Thyroid gland (tissue), 4 donors: ENCODE data around the gene NPDC1. TPM values are rescaled to one million over a fixed set of nuclear protein-coding genes. Genes with fewer than 3 reads are reported as not detected.
A peak's percentile ranks its signal among the peaks of the same experiment; 100 is the strongest.
"Not testable (repeated sequence)": the region's sequence is repeated elsewhere in the genome, so short reads cannot be mapped to it uniquely, and the experiment has no call there.

Experiments used
- DNase-seq, 2 donors: peaks; one replicate each; pipeline ENCODE4 v3.0.0-alpha.2; 2019
- H3K27ac ChIP-seq, 3 donors: fragments of 200-600 bp; sonication (generic); 1 replicate in 2 of 3; 2 replicates in 1 of 3; pipeline ENCODE4 v1.5.1; 2016 to 2019; ENCODE audit warnings: mild to moderate bottlenecking in 1 of 3, moderate library complexity in 1 of 3
- H3K27me3 ChIP-seq: fragments of 200-600 bp; sonication (generic); one replicate; pipeline ENCODE4 v1.5.1; 2019
- H3K36me3 ChIP-seq, 2 donors: fragments of 200-600 bp; sonication (generic); one replicate each; pipeline ENCODE4 v1.5.1; 2016 to 2019
- H3K4me1 ChIP-seq, 2 donors: fragments of 200-600 bp; sonication (generic); one replicate each; pipeline ENCODE4 v1.5.1; 2017 to 2019
- H3K4me3 ChIP-seq, 3 donors: fragments of 200-600 bp; sonication (generic); replicated peaks in 1 of 3; 1 replicate in 2 of 3; 2 replicates in 1 of 3; pipeline ENCODE4 v1.5.1; 2016; ENCODE audit warnings: mild to moderate bottlenecking in 1 of 3
- H3K9me3 ChIP-seq: fragments of 200-600 bp; sonication (generic); one replicate; pipeline ENCODE4 v1.5.1; 2017
- POLR2A ChIP-seq, 2 donors: fragments of 450-650 bp; IDR thresholded peaks; one replicate each; pipeline ENCODE4 v1.6.1; 2017; ENCODE audit warnings: antibody characterized with exemption in 2 of 2, mild to moderate bottlenecking in 2 of 2, moderate library complexity in 1 of 2
- WGBS, 2 donors: methylation state at CpG; one replicate each; pipeline ENCODE4 v1.1.5; 2017; 5-methylcytosine and 5-hydroxymethylcytosine counted together
- intact Hi-C: fragments of 100-400 bp; cut with DNase I; formaldehyde crosslinking; loops from one replicate; pipeline ENCODE4 v1.15.1; 2023
- total RNA-seq, 4 donors: library from RNA; depleted of rRNA; stranded (reverse); fragments of >200 nt; gene quantifications; one replicate each; pipeline ENCODE4 v1.2.3, GENCODE V29; 2016
- TF ChIP-seq, protein P1 (sequence below), 6 experiments: fragments of 200-600 bp in 3 of 6; fragments of 450-650 bp in 3 of 6; sonication (generic) in 3 of 6; IDR thresholded peaks; one replicate each; pipeline ENCODE4 v1.5.1; 2016 to 2019; ENCODE audit warnings: antibody characterized with exemption in 6 of 6, mild to moderate bottlenecking in 2 of 6, inconsistent platforms in 1 of 6, moderate library complexity in 1 of 6

Gene NPDC1
- total RNA-seq, 4 donors from 2014 or later: 23.3 to 65.9 (median 35.4) TPM

DNA sequence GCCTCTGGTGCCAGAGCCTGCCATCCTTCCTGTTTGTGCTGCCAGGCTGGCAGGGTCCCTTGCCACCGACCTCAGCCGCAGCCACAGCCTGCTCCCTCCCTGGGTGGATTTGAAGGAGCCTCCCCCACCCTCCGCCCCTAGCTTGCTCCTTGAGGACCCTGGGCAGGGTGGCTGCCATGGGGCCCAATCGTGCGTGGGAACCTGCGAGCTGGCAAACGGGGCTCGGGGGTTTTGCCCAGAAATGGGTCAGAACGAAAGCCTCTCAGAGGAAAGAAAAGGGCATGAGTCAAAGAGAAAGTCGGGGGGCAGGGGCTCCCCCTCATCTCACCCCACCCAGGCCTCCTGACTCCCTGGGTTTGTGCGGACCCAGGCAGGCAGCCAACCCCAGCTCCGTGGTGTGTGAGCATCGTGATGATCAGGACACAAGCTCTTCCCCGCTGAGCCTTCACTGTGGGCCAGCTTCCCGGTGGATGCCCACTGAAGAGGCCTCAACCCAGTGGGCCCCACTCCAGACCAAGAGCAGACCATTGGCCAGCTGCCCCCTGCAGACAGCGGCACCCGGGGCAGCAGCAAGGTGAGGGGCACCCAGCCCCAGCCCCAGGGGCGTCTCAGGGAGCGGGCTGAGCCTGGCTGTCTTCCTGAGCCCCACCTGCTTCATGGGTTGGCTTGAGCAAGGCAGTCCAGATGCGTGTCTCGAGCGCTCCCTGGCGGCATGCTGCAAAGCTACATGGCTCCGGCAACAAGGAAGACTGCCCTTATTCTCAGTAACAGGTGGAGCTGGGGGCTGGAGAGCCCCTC, 11.1 kb downstream of the NPDC1 start:
- peaks cover 0 to 8% of the 10 kb centered on the region in 2 donors for H3K36me3 ChIP-seq
- no peak for TF ChIP-seq POLR2A (IDR thresholded peaks at IDR 0.05)
- TF ChIP-seq, protein P1, sequence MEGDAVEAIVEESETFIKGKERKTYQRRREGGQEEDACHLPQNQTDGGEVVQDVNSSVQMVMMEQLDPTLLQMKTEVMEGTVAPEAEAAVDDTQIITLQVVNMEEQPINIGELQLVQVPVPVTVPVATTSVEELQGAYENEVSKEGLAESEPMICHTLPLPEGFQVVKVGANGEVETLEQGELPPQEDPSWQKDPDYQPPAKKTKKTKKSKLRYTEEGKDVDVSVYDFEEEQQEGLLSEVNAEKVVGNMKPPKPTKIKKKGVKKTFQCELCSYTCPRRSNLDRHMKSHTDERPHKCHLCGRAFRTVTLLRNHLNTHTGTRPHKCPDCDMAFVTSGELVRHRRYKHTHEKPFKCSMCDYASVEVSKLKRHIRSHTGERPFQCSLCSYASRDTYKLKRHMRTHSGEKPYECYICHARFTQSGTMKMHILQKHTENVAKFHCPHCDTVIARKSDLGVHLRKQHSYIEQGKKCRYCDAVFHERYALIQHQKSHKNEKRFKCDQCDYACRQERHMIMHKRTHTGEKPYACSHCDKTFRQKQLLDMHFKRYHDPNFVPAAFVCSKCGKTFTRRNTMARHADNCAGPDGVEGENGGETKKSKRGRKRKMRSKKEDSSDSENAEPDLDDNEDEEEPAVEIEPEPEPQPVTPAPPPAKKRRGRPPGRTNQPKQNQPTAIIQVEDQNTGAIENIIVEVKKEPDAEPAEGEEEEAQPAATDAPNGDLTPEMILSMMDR (IDR thresholded peaks at IDR 0.05): peak; percentile 79 to 94 (median 89)
- no peaks in the 10 kb centered on the region for H3K27me3 ChIP-seq
- intact Hi-C loops: loop anchor here (5.0 to 10.0 kb wide), 2 partner anchors 190 to 248 kb away; partner anchors contain the start of genes AJM1 and PHPT1
- no peak overlapping the region for H3K4me3 ChIP-seq
- peak; percentile 82 to 84 for DNase-seq
- peaks cover 10 to 23% of the 10 kb centered on the region in 2 donors for H3K4me1 ChIP-seq
- no peaks in the 10 kb centered on the region for H3K9me3 ChIP-seq
- H3K27ac ChIP-seq: peak overlapping the region in 1 of 3 donors; percentile 49
- WGBS, 2 donors: 1 to 11% methylated on average over 7 to 18 of the region's 24 CpGs

DNA sequence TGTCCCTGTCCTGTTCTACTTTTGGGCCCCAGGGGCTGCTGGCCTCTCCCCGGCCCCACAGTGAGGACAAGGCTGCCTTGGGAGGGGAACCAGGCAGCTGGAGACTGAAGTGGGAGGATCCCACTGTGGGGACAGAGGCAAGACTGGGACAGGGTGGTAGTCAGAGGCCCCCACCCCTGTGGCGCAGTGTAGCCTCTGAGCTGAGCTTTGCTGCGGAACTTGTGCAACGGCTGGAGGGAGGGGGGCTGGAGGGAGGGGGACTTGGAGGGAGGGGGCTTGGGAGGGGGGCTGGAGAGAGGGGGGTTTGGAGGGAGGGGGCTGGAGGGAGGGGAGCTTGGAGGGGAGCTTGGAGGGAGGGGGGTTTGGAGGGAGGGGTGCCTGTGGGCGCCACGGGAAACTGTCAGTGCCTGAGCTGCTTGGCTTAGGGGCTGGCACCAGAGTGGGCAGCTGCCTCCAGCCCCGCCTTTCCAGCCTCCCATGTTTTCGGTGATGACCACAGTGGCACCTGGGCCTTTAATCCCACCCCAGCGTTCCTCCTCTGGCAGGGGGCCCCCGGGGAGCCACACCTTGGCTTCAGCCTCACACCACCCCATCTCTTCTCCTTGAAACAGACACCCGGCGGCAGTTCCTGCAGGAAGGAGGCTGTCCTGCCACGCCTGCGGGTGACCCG, 11.8 kb downstream of the NPDC1 start:
- peak overlapping the region in 1 of 3 donors; percentile 49 for H3K27ac ChIP-seq
- H3K27me3 ChIP-seq: no peaks in the 10 kb centered on the region
- H3K4me1 ChIP-seq: peaks cover 17 to 29% of the 10 kb centered on the region in 2 donors
- no peak overlapping the region for H3K4me3 ChIP-seq
- no peak for DNase-seq
- 46 to 48% methylated on average over 9 to 12 of the region's 15 CpGs for WGBS, 2 donors
- no peaks in the 10 kb centered on the region for H3K9me3 ChIP-seq
- TF ChIP-seq POLR2A (IDR thresholded peaks at IDR 0.05): no peak
- TF ChIP-seq, protein P1 (IDR thresholded peaks at IDR 0.05): no peak
- intact Hi-C loops: loop anchor here (5.0 to 10.0 kb wide), 2 partner anchors 189 to 247 kb away; partner anchors contain the start of genes AJM1 and PHPT1
- H3K36me3 ChIP-seq: peaks cover 0 to under 1% of the 10 kb centered on the region in 2 donors

DNA sequence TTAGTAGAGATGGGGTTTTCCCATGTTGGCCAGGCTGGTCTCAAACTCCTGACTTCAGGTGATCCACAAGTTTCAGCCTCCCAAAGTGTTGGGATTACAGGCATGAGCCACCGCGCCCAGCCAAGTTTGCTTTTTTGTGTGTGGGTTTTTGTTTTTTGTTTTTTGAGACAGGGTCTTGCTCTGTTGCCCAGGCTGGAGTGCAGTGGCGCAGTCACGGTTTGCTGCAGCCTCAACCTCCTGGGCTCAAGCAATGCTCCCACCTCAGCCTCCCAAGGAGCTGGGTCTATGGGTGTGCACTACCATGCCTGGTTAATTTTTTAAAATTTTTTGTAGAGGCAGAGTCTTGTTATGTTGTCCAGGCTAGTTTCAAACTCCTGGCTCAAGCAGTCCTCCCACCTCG, 12.5 kb downstream of the NPDC1 start:
- H3K4me1 ChIP-seq: peaks cover 21 to 36% of the 10 kb centered on the region in 2 donors
- H3K9me3 ChIP-seq, H3K4me3 ChIP-seq, H3K27ac ChIP-seq, DNase-seq, H3K27me3 ChIP-seq, H3K36me3 ChIP-seq: not testable (repeated sequence)
- intact Hi-C loops: loop anchor here (5.0 to 10.0 kb wide), 2 partner anchors 189 to 246 kb away; partner anchors contain the start of genes AJM1 and PHPT1
- WGBS, 2 donors: 95 to 96% methylated on average over 5 of the region's 5 CpGs

DNA sequence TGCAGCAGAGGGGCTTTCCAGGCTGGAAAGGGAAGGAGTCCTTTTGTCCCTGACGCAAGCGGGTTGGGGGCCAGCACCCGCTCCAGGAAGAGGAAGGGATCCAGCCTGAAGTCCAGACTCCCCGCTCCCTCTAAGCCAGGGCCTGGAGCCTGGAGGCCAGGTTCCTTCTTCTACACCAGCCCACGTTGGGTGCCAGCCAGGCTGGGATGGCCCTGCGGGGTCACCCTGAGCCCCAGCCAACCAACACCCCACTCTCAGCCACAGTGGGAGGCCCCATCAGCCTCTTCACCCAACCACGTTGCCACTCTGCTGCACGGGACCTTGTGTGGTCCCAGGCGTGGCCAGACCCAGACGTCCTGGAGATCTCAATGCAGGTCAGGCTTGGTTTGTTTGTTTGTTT, 13.1 kb downstream of the NPDC1 start:
- no peak overlapping the region for H3K4me3 ChIP-seq
- 88 to 96% methylated on average over 4 to 9 of the region's 10 CpGs for WGBS, 2 donors
- intact Hi-C loops: loop anchor here (5.0 to 10.0 kb wide), 2 partner anchors 188 to 246 kb away; partner anchors contain the start of genes AJM1 and PHPT1
- peaks cover 21 to 37% of the 10 kb centered on the region in 2 donors for H3K4me1 ChIP-seq
- H3K27me3 ChIP-seq: no peaks in the 10 kb centered on the region
- H3K27ac ChIP-seq: no peak overlapping the region
- H3K36me3 ChIP-seq: no peaks in the 10 kb centered on the region
- TF ChIP-seq, protein P1 (IDR thresholded peaks at IDR 0.05): no peak
- no peak for TF ChIP-seq POLR2A (IDR thresholded peaks at IDR 0.05)
- DNase-seq: no peak
- H3K9me3 ChIP-seq: no peaks in the 10 kb centered on the region

DNA sequence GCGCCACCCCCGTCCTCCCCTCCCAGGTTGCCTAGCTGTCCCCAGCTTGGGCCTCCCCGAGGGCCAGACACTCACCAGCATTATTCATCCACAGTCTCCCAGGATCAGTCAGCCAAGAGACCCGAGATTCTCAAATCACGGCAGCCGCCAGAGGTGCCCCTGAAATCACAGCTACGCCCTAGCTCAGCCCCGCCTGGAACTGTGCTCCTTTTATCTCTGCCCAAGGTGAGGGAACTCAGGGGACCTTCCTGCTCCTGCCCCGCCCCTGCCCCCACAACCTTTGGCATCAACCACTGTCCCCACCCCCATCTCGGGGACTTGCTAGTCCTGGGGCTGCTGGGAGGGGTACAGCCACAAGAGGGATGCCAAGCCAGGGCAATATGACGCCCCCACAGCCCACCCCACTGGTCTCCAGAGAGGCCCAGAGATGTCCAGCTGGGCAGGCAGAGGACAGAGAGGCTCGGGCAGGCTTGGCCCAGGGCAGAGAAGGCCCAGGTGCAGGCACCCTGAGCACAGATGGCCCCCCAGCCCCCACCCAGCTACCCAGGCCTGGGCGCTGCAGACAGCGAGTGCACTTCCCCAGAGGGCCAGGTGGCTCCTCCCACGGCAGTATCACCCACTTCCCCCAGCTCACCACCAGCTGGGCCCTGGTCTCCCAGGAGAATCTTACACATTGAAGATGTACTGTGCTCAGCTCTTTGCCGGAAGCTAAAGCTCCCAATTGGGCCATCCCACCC, 13.9 kb downstream of the NPDC1 start, which contains the start of gene FUT7:
Gene FUT7 (minus strand): TSS at position 185 of the 737 bp plus-strand sequence. CDS start 97 bp downstream, at position 88.
- Histone ChIP-seq H3K27ac (no peak within 1 kb of the TSS), H3K36me3 (no peaks in the 10 kb centered on the region), H3K4me1 (peaks cover 26 to 43% of the 10 kb centered on the region in 2 donors), H3K9me3 (no peaks in the 10 kb centered on the region), H3K4me3 (no peak within 1 kb of the TSS), H3K27me3 (no peaks in the 10 kb centered on the region)
- intact Hi-C loops: loop anchor here (2.0 to 10.0 kb wide), 3 partner anchors 83 to 245 kb away; partner anchors contain the start of genes AJM1 and PHPT1
- no peak for TF ChIP-seq POLR2A (IDR thresholded peaks at IDR 0.05)
- DNase-seq: no peak
- WGBS, 2 donors: 67 to 72% methylated on average over 14 to 15 of the region's 16 CpGs
